ENCODE measurements around the gene CACNA1G. TPM values are rescaled to one million over a fixed set of nuclear protein-coding genes. Genes with fewer than 3 reads are reported as not detected.

The CACNA1G gene
- polyA plus RNA-seq, 12 donors: 5.8 to 20.0 (median 8.0) TPM; not detected in 1

- no peak for DNase-seq
These were observed 51.1 kb downstream of the CACNA1G start for GRCh38 chr17:50611634-50612033.

- no peak for DNase-seq
These were observed 51.8 kb downstream of the CACNA1G start for GRCh38 chr17:50612281-50612680.

GRCh38 chr17:50613007-50613992 lies 52.8 kb downstream of the CACNA1G start:
- peak; percentile 52 for DNase-seq

GRCh38 chr17:50614471-50615051 lies 54.0 kb downstream of the CACNA1G start:
- no peak for DNase-seq

- DNase-seq: no peak
These were observed 55.3 kb downstream of the CACNA1G start for GRCh38 chr17:50615828-50616227.

- no peak for DNase-seq
These were observed 57.8 kb downstream of the CACNA1G start for GRCh38 chr17:50618300-50618699.

GRCh38 chr17:50618941-50619340 lies 58.4 kb downstream of the CACNA1G start:
- DNase-seq: no peak

GRCh38 chr17:50619489-50619888 lies 59.0 kb downstream of the CACNA1G start:
- DNase-seq: no peak

- DNase-seq: no peak
These were observed 59.7 kb downstream of the CACNA1G start for GRCh38 chr17:50620237-50620636.

- no peak for DNase-seq
These were observed 60.3 kb downstream of the CACNA1G start for GRCh38 chr17:50620858-50621257.

GRCh38 chr17:50621574-50622031 lies 61.1 kb downstream of the CACNA1G start:
- no peak for DNase-seq

GRCh38 chr17:50624321-50624934 lies 63.9 kb downstream of the CACNA1G start:
- DNase-seq: no peak

- DNase-seq: no peak
These were observed 64.7 kb downstream of the CACNA1G start for GRCh38 chr17:50625032-50625871.

GRCh38 chr17:50626037-50626574 lies 65.6 kb downstream of the CACNA1G start:
- peak; percentile 63 for DNase-seq

- DNase-seq: no peak
These were observed 66.7 kb downstream of the CACNA1G start for GRCh38 chr17:50627036-50627781.

GRCh38 chr17:50627782-50628601 lies 67.5 kb downstream of the CACNA1G start:
- DNase-seq: no peak

- DNase-seq: no peak
These were observed 69.4 kb downstream of the CACNA1G start for GRCh38 chr17:50629902-50630301.

GRCh38 chr17:50630524-50631194 lies 70.1 kb downstream of the CACNA1G start:
- DNase-seq: no peak
